HL-60 (cell line): Measurements from ENCODE around the gene CCDC54.
A peak's percentile ranks its signal among the peaks of the same experiment; 100 is the strongest.

Experiments used
- DNase-seq, 2 experiments: peaks; one replicate each; pipeline ENCODE4 v3.0.0-alpha.2; 2010 to 2020; ENCODE audit warnings: low read depth in 1 of 2, low spot score in 1 of 2
- H3K27ac ChIP-seq: fragments of 250-450 bp; sonication (Bioruptor Pico); replicated peaks from 2 replicates; pipeline ENCODE4 v1.5.1; 2020; ENCODE audit warnings: mild to moderate bottlenecking, moderate library complexity
- H3K27me3 ChIP-seq: fragments of 250-450 bp; sonication (Bioruptor Pico); 2 replicates; pipeline ENCODE4 v1.5.1; 2021; ENCODE audit warnings: mild to moderate bottlenecking, moderate library complexity; ENCODE audit not compliant: insufficient read depth, poor library complexity, severe bottlenecking
- H3K4me3 ChIP-seq: replicated peaks from 2 replicates; pipeline ENCODE4 v1.5.1; 2011; ENCODE audit warnings: mild to moderate bottlenecking, control low read depth, low read length; ENCODE audit not compliant: insufficient read depth
- GABPA ChIP-seq: IDR thresholded peaks from 2 replicates; pipeline ENCODE4 v1.6.1; 2012; ENCODE audit warnings: low read depth
- POLR2AphosphoS5 ChIP-seq: IDR thresholded peaks from 2 replicates; pipeline ENCODE4 v1.6.1; 2012; ENCODE audit warnings: low read depth
- SPI1 ChIP-seq: IDR thresholded peaks from 2 replicates; pipeline ENCODE4 v1.6.1; 2012; ENCODE audit warnings: low read depth, mild to moderate bottlenecking, borderline replicate concordance
- TF ChIP-seq, protein P1 (sequence below): IDR thresholded peaks from 2 replicates; pipeline ENCODE4 v1.6.1; 2012; ENCODE audit warnings: low read depth; ENCODE audit not compliant: insufficient replicate concordance
- TF ChIP-seq, protein P2 (sequence below): IDR thresholded peaks from one replicate; pipeline ENCODE4 v1.5.1; 2011; ENCODE audit warnings: low read length, control low read depth, inconsistent platforms; ENCODE audit not compliant: insufficient read depth

CCDC54 gene

DNA sequence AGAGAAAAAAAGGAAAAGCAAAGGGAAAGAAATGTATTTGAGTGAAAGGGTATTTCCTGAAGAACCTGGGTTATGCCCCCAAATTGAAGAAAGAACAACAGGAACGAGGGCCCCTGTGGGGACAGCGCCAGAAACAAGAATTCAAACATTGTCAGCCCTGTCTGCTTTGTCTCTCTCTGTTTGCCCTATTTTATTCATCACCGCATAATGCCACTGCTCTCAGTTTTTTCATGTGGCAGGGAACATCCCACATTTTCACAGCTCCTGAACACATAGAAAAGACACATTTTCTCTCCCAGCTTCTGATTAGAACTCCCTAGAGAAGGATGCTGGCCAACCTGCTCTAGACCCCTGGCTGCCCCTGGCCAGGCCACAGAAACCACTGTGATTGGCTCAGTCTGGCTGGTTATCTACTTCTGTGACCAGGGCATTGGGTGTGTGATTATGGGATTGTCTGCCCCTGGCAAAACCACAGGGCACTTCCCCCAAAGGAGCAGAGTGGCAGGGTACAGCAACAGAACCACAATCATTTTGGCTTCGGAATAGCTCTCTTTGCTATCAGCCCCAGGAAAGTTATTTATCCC is 31.3 kb upstream of the CCDC54 start:
- DNase-seq, result no peak
- TF ChIP-seq SPI1 (no peak), GABPA (no peak), POLR2AphosphoS5 (no peak)
- TF ChIP-seq, protein P1, sequence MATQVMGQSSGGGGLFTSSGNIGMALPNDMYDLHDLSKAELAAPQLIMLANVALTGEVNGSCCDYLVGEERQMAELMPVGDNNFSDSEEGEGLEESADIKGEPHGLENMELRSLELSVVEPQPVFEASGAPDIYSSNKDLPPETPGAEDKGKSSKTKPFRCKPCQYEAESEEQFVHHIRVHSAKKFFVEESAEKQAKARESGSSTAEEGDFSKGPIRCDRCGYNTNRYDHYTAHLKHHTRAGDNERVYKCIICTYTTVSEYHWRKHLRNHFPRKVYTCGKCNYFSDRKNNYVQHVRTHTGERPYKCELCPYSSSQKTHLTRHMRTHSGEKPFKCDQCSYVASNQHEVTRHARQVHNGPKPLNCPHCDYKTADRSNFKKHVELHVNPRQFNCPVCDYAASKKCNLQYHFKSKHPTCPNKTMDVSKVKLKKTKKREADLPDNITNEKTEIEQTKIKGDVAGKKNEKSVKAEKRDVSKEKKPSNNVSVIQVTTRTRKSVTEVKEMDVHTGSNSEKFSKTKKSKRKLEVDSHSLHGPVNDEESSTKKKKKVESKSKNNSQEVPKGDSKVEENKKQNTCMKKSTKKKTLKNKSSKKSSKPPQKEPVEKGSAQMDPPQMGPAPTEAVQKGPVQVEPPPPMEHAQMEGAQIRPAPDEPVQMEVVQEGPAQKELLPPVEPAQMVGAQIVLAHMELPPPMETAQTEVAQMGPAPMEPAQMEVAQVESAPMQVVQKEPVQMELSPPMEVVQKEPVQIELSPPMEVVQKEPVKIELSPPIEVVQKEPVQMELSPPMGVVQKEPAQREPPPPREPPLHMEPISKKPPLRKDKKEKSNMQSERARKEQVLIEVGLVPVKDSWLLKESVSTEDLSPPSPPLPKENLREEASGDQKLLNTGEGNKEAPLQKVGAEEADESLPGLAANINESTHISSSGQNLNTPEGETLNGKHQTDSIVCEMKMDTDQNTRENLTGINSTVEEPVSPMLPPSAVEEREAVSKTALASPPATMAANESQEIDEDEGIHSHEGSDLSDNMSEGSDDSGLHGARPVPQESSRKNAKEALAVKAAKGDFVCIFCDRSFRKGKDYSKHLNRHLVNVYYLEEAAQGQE, result no peak
- TF ChIP-seq, protein P2, sequence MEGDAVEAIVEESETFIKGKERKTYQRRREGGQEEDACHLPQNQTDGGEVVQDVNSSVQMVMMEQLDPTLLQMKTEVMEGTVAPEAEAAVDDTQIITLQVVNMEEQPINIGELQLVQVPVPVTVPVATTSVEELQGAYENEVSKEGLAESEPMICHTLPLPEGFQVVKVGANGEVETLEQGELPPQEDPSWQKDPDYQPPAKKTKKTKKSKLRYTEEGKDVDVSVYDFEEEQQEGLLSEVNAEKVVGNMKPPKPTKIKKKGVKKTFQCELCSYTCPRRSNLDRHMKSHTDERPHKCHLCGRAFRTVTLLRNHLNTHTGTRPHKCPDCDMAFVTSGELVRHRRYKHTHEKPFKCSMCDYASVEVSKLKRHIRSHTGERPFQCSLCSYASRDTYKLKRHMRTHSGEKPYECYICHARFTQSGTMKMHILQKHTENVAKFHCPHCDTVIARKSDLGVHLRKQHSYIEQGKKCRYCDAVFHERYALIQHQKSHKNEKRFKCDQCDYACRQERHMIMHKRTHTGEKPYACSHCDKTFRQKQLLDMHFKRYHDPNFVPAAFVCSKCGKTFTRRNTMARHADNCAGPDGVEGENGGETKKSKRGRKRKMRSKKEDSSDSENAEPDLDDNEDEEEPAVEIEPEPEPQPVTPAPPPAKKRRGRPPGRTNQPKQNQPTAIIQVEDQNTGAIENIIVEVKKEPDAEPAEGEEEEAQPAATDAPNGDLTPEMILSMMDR, result no peak
- Histone ChIP-seq H3K4me3 (no peak overlapping the region), H3K27me3 (no peaks in the 10 kb centered on the region), H3K27ac (no peak overlapping the region)

DNA sequence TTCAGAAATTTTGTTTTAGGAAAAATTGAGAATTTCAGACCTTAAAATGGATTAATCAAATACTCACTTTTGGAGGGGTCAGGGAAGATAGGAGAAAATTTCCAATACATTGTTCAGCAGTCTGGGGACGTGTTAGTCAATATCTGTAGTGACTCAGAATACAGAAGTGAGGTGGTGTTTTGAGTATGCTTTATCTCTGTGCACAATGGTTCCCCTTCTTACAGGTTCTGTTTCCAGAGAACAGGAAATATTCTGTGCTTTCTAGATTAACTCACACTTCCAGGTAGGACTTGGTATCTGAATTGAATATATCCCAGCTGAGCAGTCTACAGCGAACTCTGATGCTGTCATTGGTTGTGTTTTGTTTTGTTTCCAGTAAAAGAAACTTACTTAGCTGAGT is 30.7 kb upstream of the CCDC54 start:
- DNase-seq, result no peak
- H3K27ac ChIP-seq, result no peak overlapping the region
- TF ChIP-seq, protein P2, result no peak
- TF ChIP-seq GABPA (no peak), SPI1 (peak; percentile 15; the same call in 1 of the 2 replicates)

DNA sequence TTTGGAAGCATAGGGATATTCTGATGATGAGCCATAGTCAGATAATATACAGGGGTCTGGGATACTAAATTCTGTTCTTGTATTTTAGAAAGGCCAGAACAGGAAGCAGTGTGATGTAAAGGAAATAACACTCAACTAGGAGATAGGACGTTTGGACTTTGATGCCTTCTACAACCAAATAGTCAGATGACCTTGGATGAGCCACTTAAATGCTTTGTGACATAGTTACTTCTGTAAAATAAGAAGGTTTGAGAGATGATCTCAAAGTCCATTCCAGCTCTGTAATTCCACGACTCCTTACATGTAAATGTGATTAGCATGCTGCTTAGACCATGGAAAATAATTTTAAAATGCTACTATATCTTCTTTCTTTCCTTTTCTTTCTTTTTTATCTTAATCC is 29.5 kb upstream of the CCDC54 start:
- DNase-seq, result no peak
- Histone ChIP-seq H3K27me3 (no peaks in the 10 kb centered on the region), H3K4me3 (no peak overlapping the region), H3K27ac (no peak overlapping the region)
- TF ChIP-seq GABPA (no peak), POLR2AphosphoS5 (no peak), SPI1 (no peak)
- TF ChIP-seq, protein P2, result no peak
- TF ChIP-seq, protein P1, result no peak

More for the DNA sequence above, 30.7 kb upstream of the CCDC54 start:
- H3K27me3 ChIP-seq, result no peaks in the 10 kb centered on the region
- H3K4me3 ChIP-seq, result no peak overlapping the region

DNA sequence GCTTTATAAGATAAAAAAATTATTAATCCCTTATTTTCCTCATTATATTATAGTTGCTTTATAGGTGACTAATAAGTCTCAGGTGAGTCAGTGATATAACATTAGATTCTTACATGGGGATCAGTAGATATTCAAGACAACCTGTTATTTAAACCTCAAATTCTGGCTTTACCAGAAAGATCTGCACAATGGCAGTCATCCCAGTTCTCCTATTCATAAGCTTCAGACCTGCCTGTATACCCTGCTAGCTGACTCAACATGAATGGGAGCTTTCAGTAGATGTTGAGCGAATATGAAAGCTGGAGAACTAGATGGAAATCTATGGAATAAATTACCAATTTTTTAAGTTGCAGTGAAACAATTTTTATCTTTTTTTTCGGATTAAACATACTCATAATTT is 20.5 kb upstream of the CCDC54 start:
- Histone ChIP-seq H3K4me3 (no peak overlapping the region), H3K27me3 (no peaks in the 10 kb centered on the region), H3K27ac (no peak overlapping the region)
- DNase-seq, result no peak
- no peak for TF ChIP-seq POLR2AphosphoS5
- no peak for TF ChIP-seq GABPA
- TF ChIP-seq SPI1, result no peak
- TF ChIP-seq, protein P2, result no peak
